ENCODE results near the gene SLC38A9.

- TF ChIP-seq, protein P1, sequence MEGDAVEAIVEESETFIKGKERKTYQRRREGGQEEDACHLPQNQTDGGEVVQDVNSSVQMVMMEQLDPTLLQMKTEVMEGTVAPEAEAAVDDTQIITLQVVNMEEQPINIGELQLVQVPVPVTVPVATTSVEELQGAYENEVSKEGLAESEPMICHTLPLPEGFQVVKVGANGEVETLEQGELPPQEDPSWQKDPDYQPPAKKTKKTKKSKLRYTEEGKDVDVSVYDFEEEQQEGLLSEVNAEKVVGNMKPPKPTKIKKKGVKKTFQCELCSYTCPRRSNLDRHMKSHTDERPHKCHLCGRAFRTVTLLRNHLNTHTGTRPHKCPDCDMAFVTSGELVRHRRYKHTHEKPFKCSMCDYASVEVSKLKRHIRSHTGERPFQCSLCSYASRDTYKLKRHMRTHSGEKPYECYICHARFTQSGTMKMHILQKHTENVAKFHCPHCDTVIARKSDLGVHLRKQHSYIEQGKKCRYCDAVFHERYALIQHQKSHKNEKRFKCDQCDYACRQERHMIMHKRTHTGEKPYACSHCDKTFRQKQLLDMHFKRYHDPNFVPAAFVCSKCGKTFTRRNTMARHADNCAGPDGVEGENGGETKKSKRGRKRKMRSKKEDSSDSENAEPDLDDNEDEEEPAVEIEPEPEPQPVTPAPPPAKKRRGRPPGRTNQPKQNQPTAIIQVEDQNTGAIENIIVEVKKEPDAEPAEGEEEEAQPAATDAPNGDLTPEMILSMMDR (IDR thresholded peaks at IDR 0.05) = no peak
- no peak for TF ChIP-seq ZFX (IDR thresholded peaks at IDR 0.05; ENCODE audit: borderline replicate concordance)
These were observed 111.5 kb downstream of the SLC38A9 start for GRCh38 chr5:55600497-55601203.
